ENCODE measurements around the gene DNAJC4. TPM values are rescaled to one million over a fixed set of nuclear protein-coding genes. Genes with fewer than 3 reads are reported as not detected.
A peak's percentile ranks its signal among the peaks of the same experiment; 100 is the strongest.

DNAJC4 gene
- total RNA-seq, 6 experiments from 2014 or later, result 14.6 to 27.6 (median 21.4) TPM

GRCh38 chr11:64225608-64226506 is 4.5 kb upstream of the DNAJC4 start, which contains the start of the genes NUDT22 and TRPT1:
Gene NUDT22, plus strand, starts transcription at chr11:64226274. Its CDS starts 379 bp downstream, at chr11:64226653.
Gene TRPT1, minus strand, starts transcription at chr11:64226186. Its CDS starts 326 bp downstream, at chr11:64225860.
- Histone ChIP-seq H3K9me3 (no peaks in the 10 kb centered on the region), H3K27me3 (no peaks in the 10 kb centered on the region), H3K4me3 (peak within 1 kb of the TSS; percentile 67 to 95 (median 89)), H3K36me3 (peaks cover 0 to 15% (median 0%) of the 10 kb centered on the region in 4 donors), H3K4me1 (peaks cover 4 to 24% (median 11%) of the 10 kb centered on the region in 4 donors), H3K27ac (peak within 1 kb of the TSS; percentile 60 to 94 (median 91))
- TF ChIP-seq POLR2A (IDR thresholded peaks at IDR 0.05) (peak; percentile 89), CTCF (IDR thresholded peaks at IDR 0.05) (peak; percentile 8 to 25 (median 18))
- DNase-seq (peak; percentile 92 to 94 (median 94)), ATAC-seq (peak; percentile 81 to 86 (median 82))
- intact Hi-C loops (cut with DNase I), result no loop called here
- no CpG with 5 or more reads among the region's 54 CpGs for WGBS (ENCODE audit: insufficient coverage, low coverage, low lambda C conversion rate, missing lambda C conversion rate)

GRCh38 chr11:64226507-64227051 is 3.8 kb upstream of the DNAJC4 start:
- WGBS (ENCODE audit: insufficient coverage, low coverage, low lambda C conversion rate, missing lambda C conversion rate), result no CpG with 5 or more reads among the region's 26 CpGs
- H3K4me3 ChIP-seq, result peak overlapping the region; percentile 67 to 95 (median 89)
- ATAC-seq (peak; percentile 30 to 45 (median 36)), DNase-seq (peak; percentile 61 to 71 (median 63))
- H3K4me1 ChIP-seq, result peaks cover 4 to 24% (median 11%) of the 10 kb centered on the region in 4 donors
- peaks cover 0 to 8% (median 0%) of the 10 kb centered on the region in 4 donors for H3K36me3 ChIP-seq
- H3K9me3 ChIP-seq, result no peaks in the 10 kb centered on the region
- intact Hi-C loops (cut with DNase I), result no loop called here
- peak overlapping the region; percentile 60 to 94 (median 91) for H3K27ac ChIP-seq
- H3K27me3 ChIP-seq, result no peaks in the 10 kb centered on the region
- no peak for TF ChIP-seq CTCF (IDR thresholded peaks at IDR 0.05)
- no peak for TF ChIP-seq POLR2A (IDR thresholded peaks at IDR 0.05)

- Histone ChIP-seq H3K4me3 (peak overlapping the region in 2 of 3 donors; percentile 67 to 89), H3K9me3 (no peaks in the 10 kb centered on the region), H3K27ac (peak overlapping the region in 1 of 3 donors; percentile 91), H3K27me3 (no peaks in the 10 kb centered on the region), H3K4me1 (peaks cover 4 to 24% (median 11%) of the 10 kb centered on the region in 4 donors), H3K36me3 (peaks cover 0 to 4% (median 0%) of the 10 kb centered on the region in 4 donors)
- TF ChIP-seq POLR2A (IDR thresholded peaks at IDR 0.05) (no peak), CTCF (IDR thresholded peaks at IDR 0.05) (no peak)
- DNase-seq (no peak), ATAC-seq (no peak)
- intact Hi-C loops (cut with DNase I), result no loop called here
- WGBS (ENCODE audit: insufficient coverage, low coverage, low lambda C conversion rate, missing lambda C conversion rate), result 100% methylated on average over 2 of the region's 3 CpGs
Measured at GRCh38 chr11:64227405-64227956, 2.9 kb upstream of the DNAJC4 start.

- H3K4me3 ChIP-seq, result no peak overlapping the region
- TF ChIP-seq CTCF (IDR thresholded peaks at IDR 0.05) (no peak), POLR2A (IDR thresholded peaks at IDR 0.05) (no peak)
- H3K9me3 ChIP-seq, result no peaks in the 10 kb centered on the region
- intact Hi-C loops (cut with DNase I), result no loop called here
- ATAC-seq (no peak), DNase-seq (peak in 2 of 3 donors; percentile 30 to 55)
- H3K27ac ChIP-seq, result peak overlapping the region in 1 of 3 donors; percentile 74
- WGBS (ENCODE audit: insufficient coverage, low coverage, low lambda C conversion rate, missing lambda C conversion rate), result 67% methylated on average over 2 of the region's 12 CpGs
- H3K27me3 ChIP-seq, result no peaks in the 10 kb centered on the region
- peaks cover 4 to 28% (median 11%) of the 10 kb centered on the region in 4 donors for H3K4me1 ChIP-seq
- no peaks in the 10 kb centered on the region for H3K36me3 ChIP-seq
Measured at GRCh38 chr11:64229090-64229743, 1.1 kb upstream of the DNAJC4 start.
